Measurements from ENCODE around the gene SPATS2. TPM values are rescaled to one million over a fixed set of nuclear protein-coding genes. Genes with fewer than 3 reads are reported as not detected.

The SPATS2 gene
- total RNA-seq, 1 experiment from 2014 or later: 74.2 TPM

GRCh38 chr12:49322708-49323523 lies 44.3 kb upstream of the SPATS2 start, which contains the start of gene TROAP:
TSS of gene TROAP (plus strand) at chr12:49323255. CDS start at chr12:49323609, 354 bp downstream.
- POLR2A ChIA-PET: interaction anchor here (0.6 to 2.0 kb wide), 12 partner anchors 9 to 418 kb away, joined by 3 to 22 read pairs (median 4); partner anchors contain the start of genes SPATS2 and TMBIM6
- no peaks in the 10 kb centered on the region for H3K27me3 ChIP-seq (ENCODE audit: insufficient read depth, low read length)
- H3K4me3 ChIP-seq (replicated peaks in 1 of 2; ENCODE audit: low read depth in 1 of 2, low read length in 2 of 2): peak within 1 kb of the TSS; percentile 72 to 99
- DNase-seq (ENCODE audit: low read depth, low spot score) (peak; percentile 97), ATAC-seq (peak; percentile 96)
- BruUV-seq (replicated peaks): no TSS peak
- RAD21 ChIA-PET (ENCODE audit: low non-redundant PET in 1 of 2, low total read pairs in 2 of 2, uncharacterized antibody in 2 of 2, unreplicated experiment in 2 of 2): interaction anchor here (0.5 to 1.3 kb wide), 3 partner anchors 9 to 26 kb away, joined by 3 read pairs; no protein-coding TSS in a partner anchor
- CTCF ChIA-PET: interaction anchor here (0.9 to 3.4 kb wide), 11 partner anchors 9 to 315 kb away, joined by 3 to 45 read pairs (median 9); partner anchors contain the start of genes C1QL4, DNAJC22 and PRPF40B
- H3K4me1 ChIP-seq (ENCODE audit: control insufficient read depth in 1 of 2, insufficient read depth in 2 of 2, low read length in 2 of 2): peaks cover 8 to 14% of the 10 kb centered on the region in 2 experiments
- peaks cover 14 to 23% of the 10 kb centered on the region in 2 experiments; a peak in 2 of 4 replicates for H3K36me3 ChIP-seq (ENCODE audit: control insufficient read depth in 1 of 2, insufficient read depth in 2 of 2, low read length in 2 of 2)
- peak within 1 kb of the TSS; percentile 93 for H3K4me2 ChIP-seq (ENCODE audit: low read length)
- peak within 1 kb of the TSS; percentile 80 for H2AFZ ChIP-seq (ENCODE audit: low read depth, low read length, poor library complexity, severe bottlenecking)
- no peaks in the 10 kb centered on the region for H3K9me3 ChIP-seq (ENCODE audit: control insufficient read depth in 1 of 2, insufficient read depth in 1 of 2, low read depth in 1 of 2, low read length in 2 of 2)
- intact Hi-C loops (cut with micrococcal nuclease): no loop called here
- peak within 1 kb of the TSS; percentile 70 for H3K27ac ChIP-seq (ENCODE audit: low read depth, low read length)
- TF ChIP-seq CTCF (IDR thresholded peaks at IDR 0.05 in 2 of 3, conservative IDR thresholded peaks at IDR 0.05 in 1 of 3; ENCODE audit: borderline replicate concordance in 1 of 3, insufficient read depth in 1 of 3, low read depth in 2 of 3, low read length in 2 of 3) (no peak), ZFX (IDR thresholded peaks at IDR 0.05) (peak; percentile 10; the same call in 1 of the 2 replicates), EZH2 (IDR thresholded peaks at IDR 0.05) (no peak), ZBTB33 (IDR thresholded peaks at IDR 0.05; ENCODE audit: extremely low read depth, insufficient replicate concordance, low read length) (peak; percentile 89), POLR2A (IDR thresholded peaks at IDR 0.05; ENCODE audit: borderline replicate concordance, extremely low read depth, insufficient read depth, insufficient read length) (peak; percentile 51), SP1 (IDR thresholded peaks at IDR 0.05; ENCODE audit: low read depth) (peak; percentile 94), RAD21 (IDR thresholded peaks at IDR 0.05; ENCODE audit: low read depth) (no peak), SIN3A (IDR thresholded peaks at IDR 0.05; ENCODE audit: low read depth) (peak; percentile 97), YY1 (IDR thresholded peaks at IDR 0.05; ENCODE audit: extremely low read depth, insufficient replicate concordance, low read depth, low read length) (peak; percentile 70), ELF1 (IDR thresholded peaks at IDR 0.05; ENCODE audit: borderline replicate concordance, low read depth) (no peak), POLR2AphosphoS5 (IDR thresholded peaks at IDR 0.05; ENCODE audit: low read depth, low read length) (peak; percentile 65; the same call in 1 of the 2 replicates), CBX3 (IDR thresholded peaks at IDR 0.05; ENCODE audit: low read depth) (no peak), FOSL1 (IDR thresholded peaks at IDR 0.05; ENCODE audit: low read depth) (no peak)
- no peaks in the 10 kb centered on the region for H3K9me2 ChIP-seq (ENCODE audit: insufficient read depth)
- H3K9ac ChIP-seq (ENCODE audit: low read length): peak within 1 kb of the TSS; percentile 88
- no peaks in the 10 kb centered on the region for H4K20me1 ChIP-seq (ENCODE audit: insufficient read depth)
- H3K79me2 ChIP-seq (ENCODE audit: insufficient read depth, low read length): peaks cover 27% of the 10 kb centered on the region
